ENCODE measurements around the gene SEZ6.

The SEZ6 gene

GRCh38 chr17:28944343-28944742, 61.5 kb downstream of the SEZ6 start:
- TF ChIP-seq CTCF (IDR thresholded peaks at IDR 0.05; ENCODE audit: insufficient read depth, missing control alignments) = no peak
- FAIRE-seq (no peak), DNase-seq (ENCODE audit: insufficient read length, low spot score) (no peak)

- DNase-seq (ENCODE audit: insufficient read length, low spot score) (no peak), FAIRE-seq (no peak)
- TF ChIP-seq CTCF (IDR thresholded peaks at IDR 0.05; ENCODE audit: insufficient read depth, missing control alignments) = no peak
Measured at GRCh38 chr17:28942925-28943324, 62.9 kb downstream of the SEZ6 start.

GRCh38 chr17:28941251-28941650, 64.6 kb downstream of the SEZ6 start:
- FAIRE-seq = no peak
- no peak for DNase-seq (ENCODE audit: insufficient read length, low spot score)
- no peak for TF ChIP-seq CTCF (IDR thresholded peaks at IDR 0.05; ENCODE audit: insufficient read depth, missing control alignments)

GRCh38 chr17:28940675-28941074, 65.2 kb downstream of the SEZ6 start:
- DNase-seq (ENCODE audit: insufficient read length, low spot score) (no peak), FAIRE-seq (no peak)
- TF ChIP-seq CTCF (IDR thresholded peaks at IDR 0.05; ENCODE audit: insufficient read depth, missing control alignments) = no peak

GRCh38 chr17:28940142-28940541, 65.7 kb downstream of the SEZ6 start:
- no peak for TF ChIP-seq CTCF (IDR thresholded peaks at IDR 0.05; ENCODE audit: insufficient read depth, missing control alignments)

GRCh38 chr17:28938552-28938951, 67.3 kb downstream of the SEZ6 start:
- DNase-seq (ENCODE audit: insufficient read length, low spot score) (no peak), FAIRE-seq (no peak)

More at GRCh38 chr17:28940142-28940541, 65.7 kb downstream of the SEZ6 start:
- no peak for FAIRE-seq
- no peak for DNase-seq (ENCODE audit: insufficient read length, low spot score)

More at GRCh38 chr17:28938552-28938951, 67.3 kb downstream of the SEZ6 start:
- no peak for TF ChIP-seq CTCF (IDR thresholded peaks at IDR 0.05; ENCODE audit: insufficient read depth, missing control alignments)

Data from D721Med (cell line).